HepG2 (cell line): ENCODE results near the gene AZU1. TPM values are rescaled to one million over a fixed set of nuclear protein-coding genes. Genes with fewer than 3 reads are reported as not detected.

Source experiments
- ARNTL ChIP-seq: sonication (generic); formaldehyde crosslinking; IDR thresholded peaks from 2 replicates; pipeline ENCODE4 v1.4.0; 2020; ENCODE audit warnings: mild to moderate bottlenecking, missing genetic modification reagents
- CCDC6 ChIP-seq: sonication (generic); formaldehyde crosslinking; IDR thresholded peaks from 2 replicates; pipeline ENCODE4 v1.8.1; 2022; ENCODE audit warnings: mild to moderate bottlenecking, missing genetic modification reagents, moderate library complexity
- HHEX ChIP-seq: IDR thresholded peaks from 2 replicates; pipeline ENCODE4 v1.6.1; 2016; ENCODE audit warnings: control low read depth
- HMGA1 ChIP-seq: sonication (generic); formaldehyde crosslinking; conservative IDR thresholded peaks from 2 replicates; pipeline ENCODE4 v1.4.0; 2020; ENCODE audit warnings: missing genetic modification reagents
- IRF2 ChIP-seq: IDR thresholded peaks from 2 replicates; pipeline ENCODE4 v1.6.1; 2018; ENCODE audit warnings: missing genetic modification reagents, missing compliant biosample characterization
- MED1 ChIP-seq: sonication (generic); formaldehyde crosslinking; IDR thresholded peaks from 2 replicates; pipeline ENCODE4 v1.4.0; 2020; ENCODE audit warnings: missing genetic modification reagents
- PCBP1 ChIP-seq: fragments of 200-400 bp; formaldehyde crosslinking; IDR thresholded peaks from 2 replicates; pipeline ENCODE4 v1.6.1; 2017; ENCODE audit warnings: mild to moderate bottlenecking, low read depth, low read length, borderline replicate concordance
- RFXAP ChIP-seq: sonication (generic); formaldehyde crosslinking; IDR thresholded peaks from 2 replicates; pipeline ENCODE4 v1.4.0; 2020; ENCODE audit warnings: missing genetic modification reagents, borderline replicate concordance
- SKI ChIP-seq: fragments of 450-650 bp; IDR thresholded peaks from one replicate; pipeline ENCODE4 v1.6.1; 2018; ENCODE audit warnings: mild to moderate bottlenecking; ENCODE audit not compliant: partially characterized antibody
- XBP1 ChIP-seq: sonication (generic); formaldehyde crosslinking; IDR thresholded peaks from 2 replicates; pipeline ENCODE4 v1.5.0; 2020; ENCODE audit warnings: missing genetic modification reagents
- ZBTB7A ChIP-seq: sonication (generic); formaldehyde crosslinking; IDR thresholded peaks from 2 replicates; pipeline ENCODE4 v1.8.0; 2022; ENCODE audit warnings: mild to moderate bottlenecking, missing genetic modification reagents
- ZNF589 ChIP-seq: sonication (generic); formaldehyde crosslinking; conservative IDR thresholded peaks from 2 replicates; pipeline ENCODE4 v1.8.0; 2022; ENCODE audit warnings: mild to moderate bottlenecking, moderate library complexity, missing genetic modification reagents
- polyA plus RNA-seq, 8 experiments: library from polyadenylated mRNA; depleted of rRNA in 3 of 8; stranded (reverse) in 7 of 8; unstranded in 1 of 8; fragments of >200 nt; fragmentation: Illumina TruSeq in 4 of 8; extraction: Trizol in 4 of 8; gene quantifications; 2 replicates each; pipeline versions ENCODE4 v1.2.1 to v1.2.3, GENCODE V29; 2011 to 2016; ENCODE audit warnings: low read depth in 4 of 8, missing spikeins in 1 of 8, mixed read lengths in 1 of 8; ENCODE audit not compliant: insufficient read depth in 1 of 8
- total RNA-seq, 5 experiments: library from RNA; depleted of rRNA; stranded (reverse); fragments of >200 nt; fragmentation: Illumina TruSeq; extraction: Trizol; gene quantifications; 2 replicates each; pipeline ENCODE4 v1.2.3, GENCODE V29; 2016; ENCODE audit warnings: low read depth in 1 of 5
- TF ChIP-seq, protein P1 (sequence below), 2 experiments: sonication (generic) in 1 of 2; formaldehyde crosslinking in 1 of 2; IDR thresholded peaks; 2 replicates each; pipeline versions ENCODE4 v1.5.1 to v1.6.1; 2011 to 2020; ENCODE audit warnings: borderline replicate concordance in 1 of 2, low read depth in 1 of 2, low read length in 1 of 2, mild to moderate bottlenecking in 1 of 2, missing genetic modification reagents in 1 of 2, moderate library complexity in 1 of 2
- TF ChIP-seq, protein P2 (sequence below): sonication (generic); formaldehyde crosslinking; IDR thresholded peaks from 2 replicates; pipeline ENCODE4 v1.4.0; 2020; ENCODE audit warnings: missing genetic modification reagents
- TF ChIP-seq, protein P3 (sequence below): fragments of 450-650 bp; IDR thresholded peaks from 2 replicates; pipeline ENCODE4 v1.6.1; 2017; ENCODE audit warnings: mild to moderate bottlenecking
- TF ChIP-seq, protein P4 (sequence below): sonication (generic); formaldehyde crosslinking; IDR thresholded peaks from 2 replicates; pipeline ENCODE4 v1.4.0; 2020; ENCODE audit warnings: missing genetic modification reagents
- TF ChIP-seq, protein P5 (sequence below): sonication (generic); formaldehyde crosslinking; conservative IDR thresholded peaks from 2 replicates; pipeline ENCODE4 v1.4.0; 2020; ENCODE audit warnings: missing genetic modification reagents
- TF ChIP-seq, protein P6 (sequence below), 2 experiments: fragments of 450-650 bp in 1 of 2; sonication (generic) in 1 of 2; formaldehyde crosslinking; IDR thresholded peaks; 2 replicates each; pipeline versions ENCODE4 v1.5.0 to v1.8.0; 2020 to 2022; ENCODE audit warnings: mild to moderate bottlenecking in 1 of 2, missing genetic modification reagents in 1 of 2

Gene AZU1
- total and polyA plus RNA-seq, 2 of the 13 experiments (the other 11 are each of a cell fraction or from before 2014, with no cell fraction given) = not detected

DNA sequence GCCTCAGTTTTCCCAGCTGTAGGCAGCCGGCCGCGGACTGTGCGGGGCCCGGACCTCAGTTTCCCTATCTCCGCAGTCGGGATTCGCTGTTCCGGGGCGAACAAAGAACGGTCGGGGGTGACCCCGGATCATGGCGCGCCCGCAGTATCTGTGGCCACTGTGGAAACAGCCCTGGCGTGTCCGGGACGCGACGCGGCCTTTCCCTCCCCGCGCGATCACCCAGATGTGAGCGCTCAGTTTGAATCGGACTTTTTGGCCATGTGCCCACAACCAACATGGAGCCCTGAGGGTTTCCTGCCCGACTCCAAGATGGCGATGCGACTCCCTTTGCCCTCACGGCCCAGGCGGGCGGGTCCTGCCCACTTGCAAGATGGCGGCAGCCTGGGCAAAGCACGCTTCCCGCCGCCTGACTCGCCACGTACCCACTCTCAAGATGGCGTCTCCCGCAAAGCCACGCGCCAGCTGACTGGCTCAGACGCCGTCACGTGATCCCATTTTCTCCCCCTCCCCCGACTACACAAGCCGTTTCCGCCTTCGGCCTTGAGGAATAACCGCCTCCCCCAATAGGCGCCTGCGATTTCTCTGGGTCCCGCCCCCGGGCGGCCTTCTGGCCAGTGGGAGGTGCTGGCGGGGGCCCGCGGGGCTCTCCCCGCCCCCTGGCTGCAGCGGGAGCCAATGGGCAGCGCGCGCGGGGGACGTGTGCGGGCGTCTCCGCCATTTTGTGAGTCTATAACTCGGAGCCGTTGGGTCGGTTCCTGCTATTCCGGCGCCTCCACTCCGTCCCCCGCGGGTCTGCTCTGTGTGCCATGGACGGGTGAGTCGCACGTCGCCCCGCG lies 30.7 kb upstream of the AZU1 start, which contains the start of gene PTBP1 (continued):
- TF ChIP-seq, protein P1, sequence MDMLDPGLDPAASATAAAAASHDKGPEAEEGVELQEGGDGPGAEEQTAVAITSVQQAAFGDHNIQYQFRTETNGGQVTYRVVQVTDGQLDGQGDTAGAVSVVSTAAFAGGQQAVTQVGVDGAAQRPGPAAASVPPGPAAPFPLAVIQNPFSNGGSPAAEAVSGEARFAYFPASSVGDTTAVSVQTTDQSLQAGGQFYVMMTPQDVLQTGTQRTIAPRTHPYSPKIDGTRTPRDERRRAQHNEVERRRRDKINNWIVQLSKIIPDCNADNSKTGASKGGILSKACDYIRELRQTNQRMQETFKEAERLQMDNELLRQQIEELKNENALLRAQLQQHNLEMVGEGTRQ (IDR thresholded peaks at IDR 0.05; ENCODE audit: low read depth, low read length) = peak; percentile 98
- TF ChIP-seq, protein P1 (CRISPR knock-in tag; IDR thresholded peaks at IDR 0.05; ENCODE audit: borderline replicate concordance) = peak; percentile 98; the same call in 1 of the 2 replicates
- TF ChIP-seq SKI (no peak), PCBP1 (peak; percentile 78; the same call in 1 of the 2 replicates), HHEX (CRISPR knock-in tag) (no peak), HMGA1 (CRISPR knock-in tag) (no peak), ZNF589 (no peak), MED1 (CRISPR knock-in tag) (peak; percentile 78), XBP1 (no peak), RFXAP (CRISPR knock-in tag) (peak; percentile 53; the same call in 1 of the 2 replicates), ARNTL (CRISPR knock-in tag) (peak; percentile 98), ZBTB7A (CRISPR knock-in tag) (no peak), IRF2 (CRISPR knock-in tag) (peak; percentile 89), CCDC6 (CRISPR knock-in tag) (peak; percentile 78; the same call in 1 of the 2 replicates)
- TF ChIP-seq, protein P2, sequence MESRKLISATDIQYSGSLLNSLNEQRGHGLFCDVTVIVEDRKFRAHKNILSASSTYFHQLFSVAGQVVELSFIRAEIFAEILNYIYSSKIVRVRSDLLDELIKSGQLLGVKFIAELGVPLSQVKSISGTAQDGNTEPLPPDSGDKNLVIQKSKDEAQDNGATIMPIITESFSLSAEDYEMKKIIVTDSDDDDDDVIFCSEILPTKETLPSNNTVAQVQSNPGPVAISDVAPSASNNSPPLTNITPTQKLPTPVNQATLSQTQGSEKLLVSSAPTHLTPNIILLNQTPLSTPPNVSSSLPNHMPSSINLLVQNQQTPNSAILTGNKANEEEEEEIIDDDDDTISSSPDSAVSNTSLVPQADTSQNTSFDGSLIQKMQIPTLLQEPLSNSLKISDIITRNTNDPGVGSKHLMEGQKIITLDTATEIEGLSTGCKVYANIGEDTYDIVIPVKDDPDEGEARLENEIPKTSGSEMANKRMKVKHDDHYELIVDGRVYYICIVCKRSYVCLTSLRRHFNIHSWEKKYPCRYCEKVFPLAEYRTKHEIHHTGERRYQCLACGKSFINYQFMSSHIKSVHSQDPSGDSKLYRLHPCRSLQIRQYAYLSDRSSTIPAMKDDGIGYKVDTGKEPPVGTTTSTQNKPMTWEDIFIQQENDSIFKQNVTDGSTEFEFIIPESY (CRISPR knock-in tag) = peak; percentile 68; the same call in 1 of the 2 replicates
- TF ChIP-seq, protein P3, sequence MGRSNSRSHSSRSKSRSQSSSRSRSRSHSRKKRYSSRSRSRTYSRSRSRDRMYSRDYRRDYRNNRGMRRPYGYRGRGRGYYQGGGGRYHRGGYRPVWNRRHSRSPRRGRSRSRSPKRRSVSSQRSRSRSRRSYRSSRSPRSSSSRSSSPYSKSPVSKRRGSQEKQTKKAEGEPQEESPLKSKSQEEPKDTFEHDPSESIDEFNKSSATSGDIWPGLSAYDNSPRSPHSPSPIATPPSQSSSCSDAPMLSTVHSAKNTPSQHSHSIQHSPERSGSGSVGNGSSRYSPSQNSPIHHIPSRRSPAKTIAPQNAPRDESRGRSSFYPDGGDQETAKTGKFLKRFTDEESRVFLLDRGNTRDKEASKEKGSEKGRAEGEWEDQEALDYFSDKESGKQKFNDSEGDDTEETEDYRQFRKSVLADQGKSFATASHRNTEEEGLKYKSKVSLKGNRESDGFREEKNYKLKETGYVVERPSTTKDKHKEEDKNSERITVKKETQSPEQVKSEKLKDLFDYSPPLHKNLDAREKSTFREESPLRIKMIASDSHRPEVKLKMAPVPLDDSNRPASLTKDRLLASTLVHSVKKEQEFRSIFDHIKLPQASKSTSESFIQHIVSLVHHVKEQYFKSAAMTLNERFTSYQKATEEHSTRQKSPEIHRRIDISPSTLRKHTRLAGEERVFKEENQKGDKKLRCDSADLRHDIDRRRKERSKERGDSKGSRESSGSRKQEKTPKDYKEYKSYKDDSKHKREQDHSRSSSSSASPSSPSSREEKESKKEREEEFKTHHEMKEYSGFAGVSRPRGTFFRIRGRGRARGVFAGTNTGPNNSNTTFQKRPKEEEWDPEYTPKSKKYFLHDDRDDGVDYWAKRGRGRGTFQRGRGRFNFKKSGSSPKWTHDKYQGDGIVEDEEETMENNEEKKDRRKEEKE = no peak
- TF ChIP-seq, protein P4, sequence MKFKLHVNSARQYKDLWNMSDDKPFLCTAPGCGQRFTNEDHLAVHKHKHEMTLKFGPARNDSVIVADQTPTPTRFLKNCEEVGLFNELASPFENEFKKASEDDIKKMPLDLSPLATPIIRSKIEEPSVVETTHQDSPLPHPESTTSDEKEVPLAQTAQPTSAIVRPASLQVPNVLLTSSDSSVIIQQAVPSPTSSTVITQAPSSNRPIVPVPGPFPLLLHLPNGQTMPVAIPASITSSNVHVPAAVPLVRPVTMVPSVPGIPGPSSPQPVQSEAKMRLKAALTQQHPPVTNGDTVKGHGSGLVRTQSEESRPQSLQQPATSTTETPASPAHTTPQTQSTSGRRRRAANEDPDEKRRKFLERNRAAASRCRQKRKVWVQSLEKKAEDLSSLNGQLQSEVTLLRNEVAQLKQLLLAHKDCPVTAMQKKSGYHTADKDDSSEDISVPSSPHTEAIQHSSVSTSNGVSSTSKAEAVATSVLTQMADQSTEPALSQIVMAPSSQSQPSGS (CRISPR knock-in tag) = peak; percentile 67; the same call in 1 of the 2 replicates
- TF ChIP-seq, protein P5, sequence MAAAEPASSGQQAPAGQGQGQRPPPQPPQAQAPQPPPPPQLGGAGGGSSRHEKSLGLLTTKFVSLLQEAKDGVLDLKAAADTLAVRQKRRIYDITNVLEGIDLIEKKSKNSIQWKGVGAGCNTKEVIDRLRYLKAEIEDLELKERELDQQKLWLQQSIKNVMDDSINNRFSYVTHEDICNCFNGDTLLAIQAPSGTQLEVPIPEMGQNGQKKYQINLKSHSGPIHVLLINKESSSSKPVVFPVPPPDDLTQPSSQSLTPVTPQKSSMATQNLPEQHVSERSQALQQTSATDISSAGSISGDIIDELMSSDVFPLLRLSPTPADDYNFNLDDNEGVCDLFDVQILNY (CRISPR knock-in tag) = peak; percentile 84
- TF ChIP-seq, protein P6, sequence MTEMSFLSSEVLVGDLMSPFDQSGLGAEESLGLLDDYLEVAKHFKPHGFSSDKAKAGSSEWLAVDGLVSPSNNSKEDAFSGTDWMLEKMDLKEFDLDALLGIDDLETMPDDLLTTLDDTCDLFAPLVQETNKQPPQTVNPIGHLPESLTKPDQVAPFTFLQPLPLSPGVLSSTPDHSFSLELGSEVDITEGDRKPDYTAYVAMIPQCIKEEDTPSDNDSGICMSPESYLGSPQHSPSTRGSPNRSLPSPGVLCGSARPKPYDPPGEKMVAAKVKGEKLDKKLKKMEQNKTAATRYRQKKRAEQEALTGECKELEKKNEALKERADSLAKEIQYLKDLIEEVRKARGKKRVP (CRISPR knock-in tag; IDR thresholded peaks at IDR 0.05) = no peak
